GM19467 (cell line): ENCODE measurements around the gene PCDHGA8.
"Not testable (repeated sequence)": the region's sequence is repeated elsewhere in the genome, so short reads cannot be mapped to it uniquely, and the experiment has no call there.

ENCODE experiments used
- ATAC-seq: cut with Tn5 transposase; IDR thresholded peaks from one replicate; pipeline ENCODE4 v1.9.1; 2021; ENCODE audit warnings: mild to moderate bottlenecking, moderate library complexity; ENCODE audit not compliant: unreplicated experiment

The PCDHGA8 gene

DNA sequence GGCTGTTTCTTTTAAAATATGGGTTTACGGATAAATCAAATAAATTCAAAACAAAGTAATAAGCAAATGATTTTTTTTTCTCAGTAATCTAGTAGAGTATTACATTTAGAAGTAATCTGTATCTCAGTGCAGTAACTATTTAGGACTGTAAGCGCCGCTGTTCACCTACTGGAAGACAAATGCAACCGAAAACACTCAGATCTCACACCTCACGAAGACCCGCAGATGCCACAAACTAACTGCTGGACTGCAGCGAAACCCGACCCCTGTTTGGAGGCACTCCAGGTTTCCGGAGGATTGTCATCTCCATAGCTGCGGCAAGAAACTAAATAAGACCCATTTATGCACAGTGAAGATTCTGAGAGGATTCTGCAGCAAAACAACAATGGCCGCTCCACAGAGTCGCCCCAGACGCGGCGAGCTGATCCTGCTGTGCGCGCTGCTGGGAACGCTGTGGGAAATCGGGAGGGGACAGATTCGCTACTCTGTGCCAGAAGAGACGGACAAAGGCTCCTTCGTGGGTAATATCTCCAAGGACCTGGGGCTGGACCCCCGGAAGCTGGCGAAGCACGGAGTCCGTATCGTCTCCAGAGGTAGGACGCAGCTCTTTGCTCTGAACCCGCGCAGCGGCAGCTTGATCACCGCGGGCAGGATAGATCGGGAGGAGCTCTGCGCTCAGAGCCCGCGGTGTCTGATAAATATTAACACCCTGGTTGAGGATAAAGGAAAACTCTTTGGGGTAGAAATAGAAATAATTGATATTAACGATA, at the start of gene PCDHGA8:
Gene PCDHGA8 (plus strand): TSS at position 205 of the 770 bp plus-strand sequence. CDS start 181 bp downstream, at position 386.
- no peak for ATAC-seq

GRCh38 chr5:141342773-141343172, 49.7 kb upstream of the PCDHGA8 start:
- ATAC-seq = no peak

GRCh38 chr5:141343242-141343952, 49.0 kb upstream of the PCDHGA8 start, which contains the start of gene PCDHGA3:
TSS of gene PCDHGA3 (plus strand) at chr5:141343829. CDS start at chr5:141344034, 205 bp downstream.
- ATAC-seq = no peak

DNA sequence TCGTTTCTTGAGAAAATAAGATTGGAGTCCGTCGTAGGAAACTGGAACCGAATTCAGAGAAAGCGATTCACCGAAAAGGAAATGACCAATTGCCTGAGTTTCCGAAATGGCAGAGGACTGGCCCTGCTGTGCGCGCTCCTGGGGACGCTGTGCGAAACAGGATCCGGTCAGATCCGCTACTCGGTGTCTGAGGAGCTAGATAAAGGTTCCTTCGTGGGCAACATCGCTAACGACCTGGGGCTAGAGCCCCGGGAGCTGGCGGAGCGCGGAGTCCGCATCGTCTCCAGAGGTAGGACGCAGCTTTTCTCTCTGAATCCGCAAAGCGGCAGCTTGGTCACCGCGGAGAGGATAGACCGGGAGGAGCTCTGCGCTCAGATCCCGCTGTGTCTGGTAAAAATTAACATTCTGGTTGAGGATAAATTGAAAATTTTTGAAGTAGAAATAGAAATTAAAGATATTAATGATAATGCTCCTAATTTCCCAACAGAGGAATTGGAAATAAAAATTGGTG, 48.4 kb upstream of the PCDHGA8 start:
- ATAC-seq = no peak

GRCh38 chr5:141345327-141345726, 47.1 kb upstream of the PCDHGA8 start:
- no peak for ATAC-seq

DNA sequence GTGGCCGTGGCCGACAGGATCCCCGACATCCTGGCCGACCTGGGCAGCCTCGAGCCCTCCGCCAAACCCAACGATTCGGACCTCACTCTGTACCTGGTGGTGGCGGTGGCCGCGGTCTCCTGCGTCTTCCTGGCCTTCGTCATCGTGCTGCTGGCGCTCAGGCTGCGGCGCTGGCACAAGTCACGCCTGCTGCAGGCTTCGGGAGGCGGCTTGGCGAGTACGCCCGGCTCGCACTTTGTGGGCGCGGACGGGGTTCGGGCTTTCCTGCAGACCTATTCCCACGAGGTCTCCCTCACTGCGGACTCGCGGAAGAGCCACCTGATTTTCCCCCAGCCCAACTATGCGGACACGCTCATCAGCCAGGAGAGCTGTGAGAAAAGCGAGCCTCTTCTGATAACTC, 46.4 kb upstream of the PCDHGA8 start:
- not testable (repeated sequence) for ATAC-seq

GRCh38 chr5:141349917-141350619, 42.4 kb upstream of the PCDHGA8 start, which contains the start of gene PCDHGB1:
TSS of gene PCDHGB1 (plus strand) at chr5:141350099. CDS start at chr5:141350261, 162 bp downstream.
- peak; percentile 61 for ATAC-seq

DNA sequence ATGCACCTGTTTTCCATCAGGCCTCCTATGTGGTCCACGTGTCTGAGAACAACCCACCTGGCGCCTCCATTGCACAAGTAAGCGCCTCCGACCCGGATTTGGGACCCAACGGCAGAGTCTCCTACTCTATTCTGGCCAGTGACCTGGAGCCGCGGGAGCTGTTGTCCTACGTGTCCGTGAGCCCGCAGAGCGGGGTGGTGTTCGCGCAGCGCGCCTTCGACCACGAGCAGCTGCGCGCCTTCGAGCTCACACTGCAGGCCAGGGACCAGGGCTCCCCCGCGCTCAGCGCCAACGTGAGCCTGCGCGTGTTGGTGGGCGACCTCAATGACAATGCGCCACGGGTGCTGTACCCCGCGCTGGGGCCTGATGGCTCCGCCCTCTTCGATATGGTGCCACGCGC, 40.8 kb upstream of the PCDHGA8 start:
- no peak for ATAC-seq

GRCh38 chr5:141354900-141355469, 37.4 kb upstream of the PCDHGA8 start, which contains the start of gene PCDHGA4:
TSS of gene PCDHGA4 (plus strand) at chr5:141355021. CDS start at chr5:141355108, 87 bp downstream.
- ATAC-seq = no peak

DNA sequence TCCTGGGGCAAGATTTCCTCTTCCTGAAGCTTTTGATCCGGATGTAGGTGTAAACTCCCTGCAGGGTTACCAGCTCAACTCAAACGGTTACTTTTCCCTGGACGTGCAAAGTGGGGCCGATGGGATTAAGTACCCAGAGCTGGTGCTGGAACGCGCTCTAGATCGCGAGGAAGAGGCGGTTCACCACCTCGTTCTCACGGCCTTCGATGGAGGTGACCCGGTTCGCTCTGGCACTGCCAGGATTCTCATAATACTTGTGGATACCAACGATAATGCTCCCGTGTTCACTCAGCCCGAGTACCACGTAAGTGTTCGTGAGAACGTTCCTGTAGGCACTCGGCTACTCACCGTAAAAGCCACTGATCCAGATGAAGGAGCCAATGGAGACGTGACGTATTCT, 36.8 kb upstream of the PCDHGA8 start:
- ATAC-seq = no peak

- ATAC-seq = no peak
Observed at GRCh38 chr5:141356133-141356532, 36.3 kb upstream of the PCDHGA8 start.

DNA sequence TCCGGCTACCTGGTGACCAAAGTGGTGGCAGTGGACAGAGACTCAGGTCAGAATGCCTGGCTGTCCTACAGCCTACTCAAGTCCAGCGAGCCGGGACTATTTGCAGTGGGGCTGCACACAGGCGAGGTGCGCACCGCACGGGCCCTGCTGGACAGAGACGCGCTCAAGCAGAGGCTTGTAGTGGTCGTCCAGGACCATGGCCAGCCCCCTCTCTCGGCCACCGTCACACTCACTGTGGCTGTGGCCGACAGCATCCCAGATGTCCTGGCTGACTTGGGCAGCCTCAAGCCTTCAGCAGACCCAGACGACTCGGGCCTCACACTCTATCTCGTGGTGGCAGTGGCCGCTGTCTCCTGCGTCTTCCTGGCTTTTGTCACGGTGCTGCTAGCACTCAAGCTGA, 35.5 kb upstream of the PCDHGA8 start:
- ATAC-seq = no peak

- ATAC-seq = no peak
Observed at GRCh38 chr5:141359790-141360426, 32.5 kb upstream of the PCDHGA8 start, which contains the start of gene PCDHGB2. TSS of gene PCDHGB2 (plus strand) at chr5:141359994. CDS start at chr5:141360136, 142 bp downstream.

- no peak for ATAC-seq
Observed at GRCh38 chr5:141360685-141361084, 31.7 kb upstream of the PCDHGA8 start.

DNA sequence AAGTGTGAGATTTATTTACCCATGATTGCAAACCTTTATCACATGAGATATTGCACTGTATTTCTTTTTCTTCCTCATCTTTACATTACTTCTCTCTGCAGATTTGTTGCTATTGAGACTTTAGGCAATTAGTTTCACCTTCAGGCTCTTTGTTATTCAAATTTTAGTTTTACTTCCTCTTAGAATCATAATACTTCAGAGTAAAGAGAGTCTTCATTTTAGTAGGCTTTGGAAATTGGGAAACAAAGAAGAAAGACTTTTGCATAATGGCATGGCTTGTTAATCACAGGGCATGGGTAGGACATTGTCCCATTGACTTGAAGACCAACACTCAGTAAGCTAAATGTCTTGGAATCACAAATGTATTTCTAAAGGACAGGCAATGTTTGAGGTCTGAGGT, 29.7 kb upstream of the PCDHGA8 start:
- no peak for ATAC-seq

GRCh38 chr5:141363952-141364660, 28.3 kb upstream of the PCDHGA8 start, which contains the start of gene PCDHGA5:
TSS of gene PCDHGA5 (plus strand) at chr5:141364162. CDS start at chr5:141364331, 169 bp downstream.
- no peak for ATAC-seq

- ATAC-seq = no peak
Observed at GRCh38 chr5:141366016-141366896, 26.2 kb upstream of the PCDHGA8 start.
